HCT116 (cell line): ENCODE results near the gene BRD7. TPM values are rescaled to one million over a fixed set of nuclear protein-coding genes. Genes with fewer than 3 reads are reported as not detected.

Experiments
- ATAC-seq: fragments of 200-7000 bp; cut with Tn5 transposase; 2 replicates; pipeline ENCODE4 v1.9.1; 2020; ENCODE audit warnings: mild to moderate bottlenecking, moderate library complexity
- BruUV-seq: library from RNA; stranded (reverse); fragments of 400-500 nt; replicated peaks from 2 replicates; lab custom pipeline; 2021; lab: Mats Ljungman, UMichigan
- CTCF ChIA-PET: fragments of 300-600 bp; sonication (Branson Sonifier 250); formaldehyde crosslinking; loops from one replicate; lab custom pipeline; 2021; ENCODE audit warnings: antibody characterized with exemption; lab: Charles Lee
- POLR2A ChIA-PET: fragments of 300-600, 350-600 bp; sonication (Branson Sonifier 250); formaldehyde crosslinking; loops from one replicate; lab custom pipeline; 2021; ENCODE audit warnings: antibody characterized with exemption; lab: Charles Lee
- RAD21 ChIA-PET, 2 experiments: fragments of 300-600 bp; sonication (Branson Sonifier 250); formaldehyde crosslinking; loops; one replicate each; lab custom pipeline; 2023; ENCODE audit warnings: low total read pairs in 2 of 2; ENCODE audit not compliant: uncharacterized antibody in 2 of 2, unreplicated experiment in 2 of 2, low non-redundant PET in 1 of 2; lab: Charles Lee
- DNase-seq: peaks from one replicate; pipeline ENCODE4 v3.0.0-alpha.2; 2010; ENCODE audit warnings: low read depth, low spot score
- H2AFZ ChIP-seq: fragments of 200-600 bp; shearing (Covaris generic), sonication (generic); 2 replicates; pipeline ENCODE4 v1.6.1; 2017; ENCODE audit warnings: low read depth, mixed run types, mixed read lengths, antibody characterized with exemption, low read length; ENCODE audit not compliant: poor library complexity, severe bottlenecking
- H3K27ac ChIP-seq: 2 replicates; pipeline ENCODE4 v1.5.1; 2012; ENCODE audit warnings: low read depth, low read length
- H3K27me3 ChIP-seq: fragments of 200-600 bp; sonication (generic); 2 replicates; pipeline ENCODE4 v1.6.1; 2016; ENCODE audit warnings: mixed run types, low read length, mixed read lengths; ENCODE audit not compliant: insufficient read depth
- H3K36me3 ChIP-seq, 2 experiments: fragments of 200-500 bp in 1 of 2; fragments of 200-600 bp in 1 of 2; sonication (Bioruptor generic) in 1 of 2; sonication (generic) in 1 of 2; 2 replicates each; pipeline versions ENCODE4 v1.5.1 to v1.6.1; 2014 to 2016; ENCODE audit warnings: low read length in 2 of 2, inconsistent platforms in 1 of 2, mixed read lengths in 1 of 2, mixed run types in 1 of 2; ENCODE audit not compliant: insufficient read depth in 2 of 2, control insufficient read depth in 1 of 2
- H3K4me1 ChIP-seq, 2 experiments: fragments of 200-600 bp in 1 of 2; sonication (generic) in 1 of 2; 2 replicates each; pipeline versions ENCODE4 v1.5.1 to v1.6.1; 2012 to 2017; ENCODE audit warnings: low read length in 2 of 2, inconsistent platforms in 1 of 2, mild to moderate bottlenecking in 1 of 2, mixed read lengths in 1 of 2, mixed run types in 1 of 2, moderate library complexity in 1 of 2; ENCODE audit not compliant: insufficient read depth in 2 of 2, control insufficient read depth in 1 of 2
- H3K4me2 ChIP-seq: fragments of 200-600 bp; sonication (generic); 2 replicates; pipeline ENCODE4 v1.6.1; 2017; ENCODE audit warnings: mixed run types, low read length, mixed read lengths
- H3K4me3 ChIP-seq, 2 experiments: fragments of 200-600 bp in 1 of 2; sonication (generic) in 1 of 2; replicated peaks in 1 of 2; 2 replicates each; pipeline ENCODE4 v1.5.1; 2011 to 2016; ENCODE audit warnings: low read length in 2 of 2, control low read depth in 1 of 2, low read depth in 1 of 2, mild to moderate bottlenecking in 1 of 2, mixed read lengths in 1 of 2, mixed run types in 1 of 2
- H3K79me2 ChIP-seq: fragments of 200-600 bp; sonication (generic); 2 replicates; pipeline ENCODE4 v1.6.1; 2017; ENCODE audit warnings: mild to moderate bottlenecking, mixed run types, low read length, moderate library complexity, mixed read lengths; ENCODE audit not compliant: insufficient read depth
- H3K9ac ChIP-seq: fragments of 200-600 bp; sonication (generic); 2 replicates; pipeline ENCODE4 v1.6.1; 2016; ENCODE audit warnings: low read length, mixed read lengths
- H3K9me2 ChIP-seq: fragments of 200-600 bp; sonication (generic), shearing (Covaris generic); 2 replicates; pipeline ENCODE4 v1.6.1; 2017; ENCODE audit warnings: mixed run types, mild to moderate bottlenecking, moderate library complexity; ENCODE audit not compliant: insufficient read depth
- H3K9me3 ChIP-seq, 2 experiments: fragments of 200-500 bp in 1 of 2; fragments of 200-600 bp in 1 of 2; sonication (Bioruptor generic) in 1 of 2; sonication (generic) in 1 of 2; 2 replicates each; pipeline ENCODE4 v1.6.1; 2014 to 2017; ENCODE audit warnings: low read length in 2 of 2, mixed read lengths in 2 of 2, inconsistent platforms in 1 of 2, low read depth in 1 of 2, mild to moderate bottlenecking in 1 of 2, mixed run types in 1 of 2, moderate library complexity in 1 of 2; ENCODE audit not compliant: control insufficient read depth in 1 of 2, insufficient read depth in 1 of 2
- H4K20me1 ChIP-seq: fragments of 200-600 bp; sonication (generic), shearing (Covaris generic); 2 replicates; pipeline ENCODE4 v1.6.1; 2017; ENCODE audit warnings: mixed run types, mild to moderate bottlenecking, moderate library complexity; ENCODE audit not compliant: insufficient read depth
- CBX3 ChIP-seq: IDR thresholded peaks from 2 replicates; pipeline ENCODE4 v1.6.1; 2012; ENCODE audit warnings: low read depth
- CEBPB ChIP-seq: IDR thresholded peaks from 2 replicates; pipeline ENCODE4 v1.6.1; 2012; ENCODE audit warnings: low read depth
- EGR1 ChIP-seq: IDR thresholded peaks from 2 replicates; pipeline ENCODE4 v1.6.1; 2012; ENCODE audit warnings: low read depth
- FOSL1 ChIP-seq: IDR thresholded peaks from 2 replicates; pipeline ENCODE4 v1.6.1; 2012; ENCODE audit warnings: low read depth
- POLR2A ChIP-seq: IDR thresholded peaks from 2 replicates; pipeline ENCODE4 v1.7.0; 2011; ENCODE audit warnings: borderline replicate concordance; ENCODE audit not compliant: insufficient read depth, insufficient read length; ENCODE audit errors: extremely low read depth
- POLR2AphosphoS5 ChIP-seq: IDR thresholded peaks from 2 replicates; pipeline ENCODE4 v1.6.1; 2011; ENCODE audit warnings: mild to moderate bottlenecking, low read depth, low read length, moderate library complexity
- SP1 ChIP-seq: IDR thresholded peaks from 2 replicates; pipeline ENCODE4 v1.6.1; 2012; ENCODE audit warnings: low read depth
- SRF ChIP-seq: IDR thresholded peaks from 2 replicates; pipeline ENCODE4 v1.6.1; 2012; ENCODE audit warnings: low read depth
- TCF7L2 ChIP-seq: IDR thresholded peaks from 2 replicates; pipeline ENCODE4 v1.7.0; 2011; ENCODE audit warnings: borderline replicate concordance, inconsistent platforms; ENCODE audit not compliant: insufficient read depth, insufficient read length; ENCODE audit errors: extremely low read depth
- YY1 ChIP-seq: IDR thresholded peaks from 2 replicates; pipeline ENCODE4 v1.6.1; 2011; ENCODE audit warnings: low read length, low read depth, moderate library complexity, mild to moderate bottlenecking; ENCODE audit not compliant: insufficient replicate concordance; ENCODE audit errors: extremely low read depth
- intact Hi-C: fragments of 100-400 bp; cut with micrococcal nuclease; formaldehyde crosslinking; loops from 2 replicates; pipeline ENCODE4 v1.10.0; 2022
- total RNA-seq: library from RNA; stranded (reverse); gene quantifications from one replicate; pipeline ENCODE4 v1.2.1, GENCODE V29; 2021; ENCODE audit not compliant: unreplicated experiment
- TF ChIP-seq, protein P1 (sequence below), 3 experiments: fragments of 200-600 bp in 1 of 3; sonication (generic) in 1 of 3; IDR thresholded peaks in 2 of 3; conservative IDR thresholded peaks in 1 of 3; 2 replicates each; pipeline ENCODE4 v1.5.1; 2012 to 2017; ENCODE audit warnings: low read depth in 2 of 3, low read length in 2 of 3, antibody characterized with exemption in 1 of 3, borderline replicate concordance in 1 of 3, control low read depth in 1 of 3, mild to moderate bottlenecking in 1 of 3, mixed read lengths in 1 of 3, mixed run types in 1 of 3, moderate library complexity in 1 of 3; ENCODE audit not compliant: insufficient read depth in 1 of 3
- TF ChIP-seq, protein P2 (sequence below): IDR thresholded peaks from 2 replicates; pipeline ENCODE4 v1.6.1; 2011; ENCODE audit warnings: mild to moderate bottlenecking, low read length, moderate library complexity; ENCODE audit not compliant: insufficient replicate concordance; ENCODE audit errors: extremely low read depth
- TF ChIP-seq, protein P3 (sequence below): IDR thresholded peaks from 2 replicates; pipeline ENCODE4 v1.6.1; 2012
- TF ChIP-seq, protein P4 (sequence below): IDR thresholded peaks from 2 replicates; pipeline ENCODE4 v1.6.1; 2012

BRD7 gene
- total RNA-seq, 1 experiment from 2014 or later = 85.4 TPM

DNA sequence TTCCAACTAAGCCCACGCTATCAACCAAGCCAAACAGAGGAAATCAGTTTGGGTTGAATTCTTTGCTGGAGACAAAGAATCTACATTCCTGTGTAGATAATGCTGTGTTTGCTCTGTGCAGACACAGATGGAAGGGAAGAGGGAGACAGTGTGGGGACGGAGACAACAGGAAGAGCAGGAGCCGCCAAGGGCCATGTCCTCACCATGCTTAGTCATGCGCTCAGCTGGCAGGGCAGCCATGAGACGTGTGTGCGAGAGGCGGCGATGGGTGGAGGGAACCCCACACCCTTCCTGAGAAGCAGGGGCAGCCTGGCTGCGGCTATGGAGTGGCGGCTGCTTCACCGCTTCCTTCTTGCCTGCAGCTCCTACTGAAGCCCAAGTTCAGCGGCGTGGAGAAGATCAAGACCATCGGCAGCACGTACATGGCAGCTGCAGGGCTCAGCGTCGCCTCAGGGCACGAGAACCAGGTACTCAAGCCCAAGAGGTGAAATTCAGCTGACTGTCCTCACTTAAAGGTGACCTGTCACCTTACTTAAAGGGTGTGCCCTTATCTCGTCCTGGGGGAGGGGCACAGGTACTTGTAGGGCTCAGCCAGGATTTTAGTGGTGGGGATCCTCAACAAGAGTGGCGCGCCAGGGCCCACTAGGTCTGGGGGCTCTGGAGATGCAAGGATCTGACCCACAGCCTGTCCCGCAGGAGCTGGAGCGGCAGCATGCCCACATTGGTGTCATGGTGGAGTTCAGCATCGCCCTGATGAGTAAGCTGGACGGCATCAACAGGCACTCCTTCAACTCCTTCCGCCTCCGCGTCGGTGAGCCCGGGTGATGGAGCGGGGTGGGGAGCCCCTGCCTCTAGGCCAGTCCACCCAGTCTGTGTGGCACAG lies 55.0 kb downstream of the BRD7 start:
- no peak for ATAC-seq

More for the DNA sequence above, 55.0 kb downstream of the BRD7 start:
- BruUV-seq = no TSS peak
- no peak for DNase-seq
- ChIA-PET POLR2A (no interaction called here), RAD21 (no interaction called here), CTCF (no interaction called here)
- intact Hi-C loops = no loop called here
- Histone ChIP-seq H3K4me2 (no peak overlapping the region), H3K27ac (no peak overlapping the region), H3K9ac (no peak overlapping the region), H3K9me2 (no peaks in the 10 kb centered on the region), H3K79me2 (no peaks in the 10 kb centered on the region), H4K20me1 (no peaks in the 10 kb centered on the region), H3K9me3 (no peaks in the 10 kb centered on the region), H3K4me1 (no peaks in the 10 kb centered on the region; a peak in 1 of 4 replicates), H3K4me3 (no peak overlapping the region), H3K36me3 (peaks cover 24 to 46% of the 10 kb centered on the region in 2 experiments), H3K27me3 (no peaks in the 10 kb centered on the region), H2AFZ (no peak overlapping the region)
- TF ChIP-seq TCF7L2 = no peak
- TF ChIP-seq CBX3 = no peak
- TF ChIP-seq, protein P1, sequence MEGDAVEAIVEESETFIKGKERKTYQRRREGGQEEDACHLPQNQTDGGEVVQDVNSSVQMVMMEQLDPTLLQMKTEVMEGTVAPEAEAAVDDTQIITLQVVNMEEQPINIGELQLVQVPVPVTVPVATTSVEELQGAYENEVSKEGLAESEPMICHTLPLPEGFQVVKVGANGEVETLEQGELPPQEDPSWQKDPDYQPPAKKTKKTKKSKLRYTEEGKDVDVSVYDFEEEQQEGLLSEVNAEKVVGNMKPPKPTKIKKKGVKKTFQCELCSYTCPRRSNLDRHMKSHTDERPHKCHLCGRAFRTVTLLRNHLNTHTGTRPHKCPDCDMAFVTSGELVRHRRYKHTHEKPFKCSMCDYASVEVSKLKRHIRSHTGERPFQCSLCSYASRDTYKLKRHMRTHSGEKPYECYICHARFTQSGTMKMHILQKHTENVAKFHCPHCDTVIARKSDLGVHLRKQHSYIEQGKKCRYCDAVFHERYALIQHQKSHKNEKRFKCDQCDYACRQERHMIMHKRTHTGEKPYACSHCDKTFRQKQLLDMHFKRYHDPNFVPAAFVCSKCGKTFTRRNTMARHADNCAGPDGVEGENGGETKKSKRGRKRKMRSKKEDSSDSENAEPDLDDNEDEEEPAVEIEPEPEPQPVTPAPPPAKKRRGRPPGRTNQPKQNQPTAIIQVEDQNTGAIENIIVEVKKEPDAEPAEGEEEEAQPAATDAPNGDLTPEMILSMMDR (IDR thresholded peaks at IDR 0.05 in 2 of 3, conservative IDR thresholded peaks at IDR 0.05 in 1 of 3; ENCODE audit: borderline replicate concordance in 1 of 3, insufficient read depth in 1 of 3, low read depth in 2 of 3, low read length in 2 of 3) = no peak
- no peak for TF ChIP-seq EGR1
- no peak for TF ChIP-seq FOSL1
- TF ChIP-seq, protein P2, sequence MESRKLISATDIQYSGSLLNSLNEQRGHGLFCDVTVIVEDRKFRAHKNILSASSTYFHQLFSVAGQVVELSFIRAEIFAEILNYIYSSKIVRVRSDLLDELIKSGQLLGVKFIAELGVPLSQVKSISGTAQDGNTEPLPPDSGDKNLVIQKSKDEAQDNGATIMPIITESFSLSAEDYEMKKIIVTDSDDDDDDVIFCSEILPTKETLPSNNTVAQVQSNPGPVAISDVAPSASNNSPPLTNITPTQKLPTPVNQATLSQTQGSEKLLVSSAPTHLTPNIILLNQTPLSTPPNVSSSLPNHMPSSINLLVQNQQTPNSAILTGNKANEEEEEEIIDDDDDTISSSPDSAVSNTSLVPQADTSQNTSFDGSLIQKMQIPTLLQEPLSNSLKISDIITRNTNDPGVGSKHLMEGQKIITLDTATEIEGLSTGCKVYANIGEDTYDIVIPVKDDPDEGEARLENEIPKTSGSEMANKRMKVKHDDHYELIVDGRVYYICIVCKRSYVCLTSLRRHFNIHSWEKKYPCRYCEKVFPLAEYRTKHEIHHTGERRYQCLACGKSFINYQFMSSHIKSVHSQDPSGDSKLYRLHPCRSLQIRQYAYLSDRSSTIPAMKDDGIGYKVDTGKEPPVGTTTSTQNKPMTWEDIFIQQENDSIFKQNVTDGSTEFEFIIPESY = no peak
- no peak for TF ChIP-seq SP1
- no peak for TF ChIP-seq POLR2AphosphoS5
- TF ChIP-seq YY1 = no peak
- no peak for TF ChIP-seq CEBPB
- no peak for TF ChIP-seq SRF
- TF ChIP-seq, protein P3, sequence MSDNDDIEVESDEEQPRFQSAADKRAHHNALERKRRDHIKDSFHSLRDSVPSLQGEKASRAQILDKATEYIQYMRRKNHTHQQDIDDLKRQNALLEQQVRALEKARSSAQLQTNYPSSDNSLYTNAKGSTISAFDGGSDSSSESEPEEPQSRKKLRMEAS = no peak
- no peak for TF ChIP-seq POLR2A
- TF ChIP-seq, protein P4, sequence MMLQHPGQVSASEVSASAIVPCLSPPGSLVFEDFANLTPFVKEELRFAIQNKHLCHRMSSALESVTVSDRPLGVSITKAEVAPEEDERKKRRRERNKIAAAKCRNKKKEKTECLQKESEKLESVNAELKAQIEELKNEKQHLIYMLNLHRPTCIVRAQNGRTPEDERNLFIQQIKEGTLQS = no peak
